Measurements from ENCODE around the gene ASCC3. TPM values are rescaled to one million over a fixed set of nuclear protein-coding genes. Genes with fewer than 3 reads are reported as not detected.

ASCC3 gene
- total and polyA plus RNA-seq, 2 experiments from 2014 or later: 92.9 to 129 TPM

DNA sequence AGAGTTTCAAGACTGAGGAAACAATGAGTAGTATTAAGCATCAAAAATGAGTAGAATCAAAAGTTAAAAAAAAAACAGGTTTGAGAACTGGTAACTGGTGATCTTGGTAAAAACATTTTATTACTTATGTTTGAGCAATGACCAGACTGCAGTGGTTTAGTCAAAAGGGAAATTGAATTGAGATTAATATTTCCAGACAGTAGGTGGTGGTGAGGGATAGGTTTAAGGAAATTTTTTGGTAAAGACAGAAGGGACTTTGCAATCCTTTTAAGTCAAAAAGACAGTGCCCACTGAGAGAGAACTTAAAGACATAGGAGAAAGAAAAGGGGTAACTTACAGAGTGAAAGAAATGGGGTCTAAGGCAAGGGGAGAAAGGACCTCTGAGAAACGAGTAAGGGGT lies 156.9 kb downstream of the ASCC3 start:
- no peak overlapping the region for H2AFZ ChIP-seq
- ATAC-seq (no peak), DNase-seq (ENCODE audit: low spot score) (no peak)
- H3F3A ChIP-seq (replicated peaks; ENCODE audit: low read depth): no peaks in the 10 kb centered on the region
- no peaks in the 10 kb centered on the region; the same call in 2 of the 3 replicates for H3K4me1 Mint-ChIP-seq
- no peak overlapping the region for H3K4me2 ChIP-seq
- no peaks in the 10 kb centered on the region for H3K9me2 ChIP-seq (ENCODE audit: insufficient read depth)
- no peak overlapping the region for H3K27ac ChIP-seq (ENCODE audit: low read depth)
- H3K27ac Mint-ChIP-seq: peak overlapping the region; percentile 37
- no peak overlapping the region for H3K4me3 ChIP-seq
- no peaks in the 10 kb centered on the region for H3K4me1 ChIP-seq (ENCODE audit: insufficient read depth)
- H3K36me3 ChIP-seq (ENCODE audit: insufficient read depth): no peaks in the 10 kb centered on the region
- H4K20me1 ChIP-seq (replicated peaks; ENCODE audit: insufficient read depth): no peaks in the 10 kb centered on the region
- no peaks in the 10 kb centered on the region for H3K9me3 Mint-ChIP-seq
- H3K27me3 Mint-ChIP-seq (ENCODE audit: insufficient read depth, low read depth, poor library complexity): no peaks in the 10 kb centered on the region
- H3K4me3 Mint-ChIP-seq: no peak overlapping the region
- TF ChIP-seq ZNF331 (CRISPR knock-in tag; IDR thresholded peaks at IDR 0.05; ENCODE audit: low read depth): no peak
- TF ChIP-seq, protein P1, sequence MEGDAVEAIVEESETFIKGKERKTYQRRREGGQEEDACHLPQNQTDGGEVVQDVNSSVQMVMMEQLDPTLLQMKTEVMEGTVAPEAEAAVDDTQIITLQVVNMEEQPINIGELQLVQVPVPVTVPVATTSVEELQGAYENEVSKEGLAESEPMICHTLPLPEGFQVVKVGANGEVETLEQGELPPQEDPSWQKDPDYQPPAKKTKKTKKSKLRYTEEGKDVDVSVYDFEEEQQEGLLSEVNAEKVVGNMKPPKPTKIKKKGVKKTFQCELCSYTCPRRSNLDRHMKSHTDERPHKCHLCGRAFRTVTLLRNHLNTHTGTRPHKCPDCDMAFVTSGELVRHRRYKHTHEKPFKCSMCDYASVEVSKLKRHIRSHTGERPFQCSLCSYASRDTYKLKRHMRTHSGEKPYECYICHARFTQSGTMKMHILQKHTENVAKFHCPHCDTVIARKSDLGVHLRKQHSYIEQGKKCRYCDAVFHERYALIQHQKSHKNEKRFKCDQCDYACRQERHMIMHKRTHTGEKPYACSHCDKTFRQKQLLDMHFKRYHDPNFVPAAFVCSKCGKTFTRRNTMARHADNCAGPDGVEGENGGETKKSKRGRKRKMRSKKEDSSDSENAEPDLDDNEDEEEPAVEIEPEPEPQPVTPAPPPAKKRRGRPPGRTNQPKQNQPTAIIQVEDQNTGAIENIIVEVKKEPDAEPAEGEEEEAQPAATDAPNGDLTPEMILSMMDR (conservative IDR thresholded peaks at IDR 0.05; ENCODE audit: low read depth in 2 of 2): no peak
- TF ChIP-seq EZH2 (IDR thresholded peaks at IDR 0.05; ENCODE audit: low read depth, unreplicated experiment): no peak
- TF ChIP-seq STAT1 (IDR thresholded peaks at IDR 0.05; ENCODE audit: unreplicated experiment): no peak
- H3K79me2 ChIP-seq (replicated peaks; ENCODE audit: insufficient read depth): no peaks in the 10 kb centered on the region
- no peaks in the 10 kb centered on the region; the same call in 2 of the 3 replicates for H3K36me3 Mint-ChIP-seq (ENCODE audit: low read depth)
- H3K27me3 ChIP-seq (ENCODE audit: insufficient read depth): no peaks in the 10 kb centered on the region

DNA sequence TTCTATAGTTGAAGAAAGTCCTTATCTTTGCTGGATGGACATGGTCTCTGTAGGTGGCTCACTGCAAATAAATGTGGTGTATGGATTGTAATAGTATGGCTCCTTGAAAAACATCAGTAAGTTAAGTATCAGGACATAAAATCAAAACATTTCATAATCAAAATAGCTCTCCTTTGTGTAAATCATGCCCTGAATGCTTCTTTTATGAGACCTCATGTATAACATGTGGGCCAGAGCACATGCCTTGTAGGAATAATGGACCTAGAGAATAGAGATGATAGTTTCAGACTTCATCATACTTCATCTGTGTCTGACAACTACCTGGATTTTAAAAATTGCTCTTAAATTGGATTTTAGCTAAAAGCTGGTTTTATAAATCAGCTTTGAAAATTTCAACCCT lies 159.9 kb downstream of the ASCC3 start:
- H3K4me1 Mint-ChIP-seq: no peaks in the 10 kb centered on the region; the same call in 2 of the 3 replicates
- Histone ChIP-seq H3F3A (replicated peaks; ENCODE audit: low read depth) (no peaks in the 10 kb centered on the region), H3K27me3 (ENCODE audit: insufficient read depth) (no peaks in the 10 kb centered on the region), H3K4me2 (no peak overlapping the region), H3K79me2 (replicated peaks; ENCODE audit: insufficient read depth) (no peaks in the 10 kb centered on the region), H4K20me1 (replicated peaks; ENCODE audit: insufficient read depth) (no peaks in the 10 kb centered on the region), H3K4me3 (no peak overlapping the region), H3K4me1 (ENCODE audit: insufficient read depth) (no peaks in the 10 kb centered on the region), H3K27ac (ENCODE audit: low read depth) (no peak overlapping the region), H3K9me2 (ENCODE audit: insufficient read depth) (no peaks in the 10 kb centered on the region), H3K36me3 (ENCODE audit: insufficient read depth) (no peaks in the 10 kb centered on the region), H2AFZ (no peak overlapping the region)
- no peaks in the 10 kb centered on the region; the same call in 2 of the 3 replicates for H3K36me3 Mint-ChIP-seq (ENCODE audit: low read depth)
- DNase-seq (ENCODE audit: low spot score) (no peak), ATAC-seq (no peak)
- no peaks in the 10 kb centered on the region for H3K9me3 Mint-ChIP-seq
- no peaks in the 10 kb centered on the region for H3K27me3 Mint-ChIP-seq (ENCODE audit: insufficient read depth, low read depth, poor library complexity)
- no peak overlapping the region for H3K4me3 Mint-ChIP-seq
- no peak overlapping the region for H3K27ac Mint-ChIP-seq
- TF ChIP-seq STAT1 (IDR thresholded peaks at IDR 0.05; ENCODE audit: unreplicated experiment) (no peak), POLR2AphosphoS5 (IDR thresholded peaks at IDR 0.05; ENCODE audit: low read depth) (no peak), JUNB (IDR thresholded peaks at IDR 0.05; ENCODE audit: unreplicated experiment) (no peak), CREB1 (CRISPR knock-in tag; IDR thresholded peaks at IDR 0.05; ENCODE audit: low read depth) (no peak), EZH2phosphoT487 (IDR thresholded peaks at IDR 0.05; ENCODE audit: unreplicated experiment) (no peak), EZH2 (IDR thresholded peaks at IDR 0.05; ENCODE audit: low read depth, unreplicated experiment) (no peak)
- TF ChIP-seq, protein P1 (conservative IDR thresholded peaks at IDR 0.05; ENCODE audit: low read depth in 2 of 2): no peak
- TF ChIP-seq, protein P2, sequence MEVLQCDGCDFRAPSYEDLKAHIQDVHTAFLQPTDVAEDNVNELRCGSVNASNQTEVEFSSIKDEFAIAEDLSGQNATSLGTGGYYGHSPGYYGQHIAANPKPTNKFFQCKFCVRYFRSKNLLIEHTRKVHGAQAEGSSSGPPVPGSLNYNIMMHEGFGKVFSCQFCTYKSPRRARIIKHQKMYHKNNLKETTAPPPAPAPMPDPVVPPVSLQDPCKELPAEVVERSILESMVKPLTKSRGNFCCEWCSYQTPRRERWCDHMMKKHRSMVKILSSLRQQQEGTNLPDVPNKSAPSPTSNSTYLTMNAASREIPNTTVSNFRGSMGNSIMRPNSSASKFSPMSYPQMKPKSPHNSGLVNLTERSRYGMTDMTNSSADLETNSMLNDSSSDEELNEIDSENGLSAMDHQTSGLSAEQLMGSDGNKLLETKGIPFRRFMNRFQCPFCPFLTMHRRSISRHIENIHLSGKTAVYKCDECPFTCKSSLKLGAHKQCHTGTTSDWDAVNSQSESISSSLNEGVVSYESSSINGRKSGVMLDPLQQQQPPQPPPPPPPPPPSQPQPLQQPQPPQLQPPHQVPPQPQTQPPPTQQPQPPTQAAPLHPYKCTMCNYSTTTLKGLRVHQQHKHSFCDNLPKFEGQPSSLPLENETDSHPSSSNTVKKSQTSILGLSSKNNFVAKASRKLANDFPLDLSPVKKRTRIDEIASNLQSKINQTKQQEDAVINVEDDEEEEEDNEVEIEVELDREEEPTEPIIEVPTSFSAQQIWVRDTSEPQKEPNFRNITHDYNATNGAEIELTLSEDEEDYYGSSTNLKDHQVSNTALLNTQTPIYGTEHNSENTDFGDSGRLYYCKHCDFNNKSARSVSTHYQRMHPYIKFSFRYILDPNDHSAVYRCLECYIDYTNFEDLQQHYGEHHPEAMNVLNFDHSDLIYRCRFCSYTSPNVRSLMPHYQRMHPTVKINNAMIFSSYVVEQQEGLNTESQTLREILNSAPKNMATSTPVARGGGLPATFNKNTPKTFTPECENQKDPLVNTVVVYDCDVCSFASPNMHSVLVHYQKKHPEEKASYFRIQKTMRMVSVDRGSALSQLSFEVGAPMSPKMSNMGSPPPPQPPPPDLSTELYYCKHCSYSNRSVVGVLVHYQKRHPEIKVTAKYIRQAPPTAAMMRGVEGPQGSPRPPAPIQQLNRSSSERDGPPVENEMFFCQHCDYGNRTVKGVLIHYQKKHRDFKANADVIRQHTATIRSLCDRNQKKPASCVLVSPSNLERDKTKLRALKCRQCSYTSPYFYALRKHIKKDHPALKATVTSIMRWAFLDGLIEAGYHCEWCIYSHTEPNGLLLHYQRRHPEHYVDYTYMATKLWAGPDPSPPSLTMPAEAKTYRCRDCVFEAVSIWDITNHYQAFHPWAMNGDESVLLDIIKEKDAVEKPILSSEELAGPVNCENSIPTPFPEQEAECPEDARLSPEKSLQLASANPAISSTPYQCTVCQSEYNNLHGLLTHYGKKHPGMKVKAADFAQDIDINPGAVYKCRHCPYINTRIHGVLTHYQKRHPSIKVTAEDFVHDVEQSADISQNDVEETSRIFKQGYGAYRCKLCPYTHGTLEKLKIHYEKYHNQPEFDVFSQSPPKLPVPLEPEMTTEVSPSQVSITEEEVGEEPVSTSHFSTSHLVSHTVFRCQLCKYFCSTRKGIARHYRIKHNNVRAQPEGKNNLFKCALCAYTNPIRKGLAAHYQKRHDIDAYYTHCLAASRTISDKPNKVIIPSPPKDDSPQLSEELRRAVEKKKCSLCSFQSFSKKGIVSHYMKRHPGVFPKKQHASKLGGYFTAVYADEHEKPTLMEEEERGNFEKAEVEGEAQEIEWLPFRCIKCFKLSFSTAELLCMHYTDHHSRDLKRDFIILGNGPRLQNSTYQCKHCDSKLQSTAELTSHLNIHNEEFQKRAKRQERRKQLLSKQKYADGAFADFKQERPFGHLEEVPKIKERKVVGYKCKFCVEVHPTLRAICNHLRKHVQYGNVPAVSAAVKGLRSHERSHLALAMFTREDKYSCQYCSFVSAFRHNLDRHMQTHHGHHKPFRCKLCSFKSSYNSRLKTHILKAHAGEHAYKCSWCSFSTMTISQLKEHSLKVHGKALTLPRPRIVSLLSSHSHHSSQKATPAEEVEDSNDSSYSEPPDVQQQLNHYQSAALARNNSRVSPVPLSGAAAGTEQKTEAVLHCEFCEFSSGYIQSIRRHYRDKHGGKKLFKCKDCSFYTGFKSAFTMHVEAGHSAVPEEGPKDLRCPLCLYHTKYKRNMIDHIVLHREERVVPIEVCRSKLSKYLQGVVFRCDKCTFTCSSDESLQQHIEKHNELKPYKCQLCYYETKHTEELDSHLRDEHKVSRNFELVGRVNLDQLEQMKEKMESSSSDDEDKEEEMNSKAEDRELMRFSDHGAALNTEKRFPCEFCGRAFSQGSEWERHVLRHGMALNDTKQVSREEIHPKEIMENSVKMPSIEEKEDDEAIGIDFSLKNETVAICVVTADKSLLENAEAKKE (CRISPR knock-in tag; IDR thresholded peaks at IDR 0.05): no peak

Data from GM23338 (cell line).